Heart left ventricle (tissue), 13 donors: ENCODE results near the gene SGCA.

ENCODE experiments used
- POLR2A ChIP-seq, 2 donors: fragments of 450-650 bp; IDR thresholded peaks; one replicate each; pipeline ENCODE4 v1.6.1; 2017; ENCODE audit warnings: antibody characterized with exemption in 2 of 2, mild to moderate bottlenecking in 2 of 2, moderate library complexity in 2 of 2
- TF ChIP-seq, protein P1 (sequence below), 12 donors: fragments of 200-600 bp; sonication (generic) in 4 of 12; IDR thresholded peaks; one replicate each; pipeline versions ENCODE4 v1.5.0 to v1.8.0; 2018 to 2022; ENCODE audit warnings: antibody characterized with exemption in 12 of 12, mild to moderate bottlenecking in 5 of 12
- donor health status: ischemic (EF 13 %, LVEDD 7.1; RV severe dilation, severe dysfunction).
- donor health status: DM: no; HTN: yes; CAD: no.
- donor health status: DM: no; HTN: no; CAD: no.
- donor health status: ischemic (EF 25% LVEDD 6.9; RV normal size, moderate dysfunction).
- donor health status: ischemic (EF 25% LVEDD 5.7; RV mildly dilated, moderate dysfunction).
- donor health status: ischemic (EF 35%, LVEDD 5.7; RV mildly dilated, moderate dysfunction).
- donor health status: nonischemic (EF 11% LVEDD 7.7; RV severe dilation, severe dysfunction).
- donor health status: DM: yes; HTN: yes; CAD: no.
- donor health status: PGD.
- donor health status: ischemic (EF 29% LVEDD 5.4; RV normal size, mild dysfunction).
- donor health status: nonischemic (EF 23%, LVEDD 6.1; RV moderate dilation, normal function).

DNA sequence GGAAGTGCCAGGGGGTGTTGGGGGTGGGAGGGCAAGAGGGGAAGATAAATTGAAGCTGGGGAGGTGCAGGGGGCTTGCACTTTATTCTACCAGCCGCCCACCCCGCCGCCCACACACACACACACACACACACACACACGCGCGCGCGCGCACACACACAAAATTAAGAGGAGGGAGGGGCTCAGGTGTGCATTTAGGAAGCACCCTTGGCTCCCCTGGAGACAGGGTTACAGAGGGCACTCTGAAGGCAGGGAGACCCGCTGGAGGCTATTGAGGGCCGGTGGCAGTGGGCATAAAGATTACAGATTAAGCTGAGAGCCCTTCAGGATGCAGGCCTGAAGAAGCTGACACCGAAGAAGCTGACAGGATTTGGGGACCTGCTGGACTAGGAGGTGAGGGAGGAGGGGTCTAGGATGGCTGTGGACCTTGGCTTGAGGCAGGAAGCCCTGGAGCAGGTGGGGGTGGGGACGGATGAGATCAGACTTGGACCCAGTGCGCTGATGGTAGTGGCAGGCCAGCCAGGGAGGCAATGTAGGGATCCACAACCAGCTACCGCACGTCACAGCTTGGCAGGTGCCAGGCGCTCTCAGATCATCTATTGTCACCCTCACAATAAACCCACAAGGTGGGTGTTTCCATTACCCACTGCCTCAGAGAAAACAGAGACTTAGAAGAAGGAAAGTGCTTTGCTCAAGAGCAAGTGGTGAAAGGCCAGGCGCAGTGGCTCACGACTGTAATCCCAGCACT, 35.1 kb upstream of the SGCA start:
- TF ChIP-seq, protein P1, sequence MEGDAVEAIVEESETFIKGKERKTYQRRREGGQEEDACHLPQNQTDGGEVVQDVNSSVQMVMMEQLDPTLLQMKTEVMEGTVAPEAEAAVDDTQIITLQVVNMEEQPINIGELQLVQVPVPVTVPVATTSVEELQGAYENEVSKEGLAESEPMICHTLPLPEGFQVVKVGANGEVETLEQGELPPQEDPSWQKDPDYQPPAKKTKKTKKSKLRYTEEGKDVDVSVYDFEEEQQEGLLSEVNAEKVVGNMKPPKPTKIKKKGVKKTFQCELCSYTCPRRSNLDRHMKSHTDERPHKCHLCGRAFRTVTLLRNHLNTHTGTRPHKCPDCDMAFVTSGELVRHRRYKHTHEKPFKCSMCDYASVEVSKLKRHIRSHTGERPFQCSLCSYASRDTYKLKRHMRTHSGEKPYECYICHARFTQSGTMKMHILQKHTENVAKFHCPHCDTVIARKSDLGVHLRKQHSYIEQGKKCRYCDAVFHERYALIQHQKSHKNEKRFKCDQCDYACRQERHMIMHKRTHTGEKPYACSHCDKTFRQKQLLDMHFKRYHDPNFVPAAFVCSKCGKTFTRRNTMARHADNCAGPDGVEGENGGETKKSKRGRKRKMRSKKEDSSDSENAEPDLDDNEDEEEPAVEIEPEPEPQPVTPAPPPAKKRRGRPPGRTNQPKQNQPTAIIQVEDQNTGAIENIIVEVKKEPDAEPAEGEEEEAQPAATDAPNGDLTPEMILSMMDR (IDR thresholded peaks at IDR 0.05): no peak
- TF ChIP-seq POLR2A (IDR thresholded peaks at IDR 0.05): no peak
